GM12865 (cell line): Measurements from ENCODE around the gene PIWIL1.

Source experiments
- DNase-seq: peaks from one replicate; pipeline ENCODE4 v3.0.0; 2010; ENCODE audit warnings: low read depth
- H3K4me3 ChIP-seq: 2 replicates; pipeline ENCODE4 v1.5.1; 2011; ENCODE audit warnings: mild to moderate bottlenecking, low read depth, low read length, control low read depth
- TF ChIP-seq, protein P1 (sequence below): IDR thresholded peaks from 2 replicates; pipeline ENCODE4 v1.5.1; 2011; ENCODE audit warnings: low read length, control low read depth, low read depth, inconsistent platforms; ENCODE audit not compliant: insufficient read depth; ENCODE audit errors: missing control alignments

The PIWIL1 gene

DNA sequence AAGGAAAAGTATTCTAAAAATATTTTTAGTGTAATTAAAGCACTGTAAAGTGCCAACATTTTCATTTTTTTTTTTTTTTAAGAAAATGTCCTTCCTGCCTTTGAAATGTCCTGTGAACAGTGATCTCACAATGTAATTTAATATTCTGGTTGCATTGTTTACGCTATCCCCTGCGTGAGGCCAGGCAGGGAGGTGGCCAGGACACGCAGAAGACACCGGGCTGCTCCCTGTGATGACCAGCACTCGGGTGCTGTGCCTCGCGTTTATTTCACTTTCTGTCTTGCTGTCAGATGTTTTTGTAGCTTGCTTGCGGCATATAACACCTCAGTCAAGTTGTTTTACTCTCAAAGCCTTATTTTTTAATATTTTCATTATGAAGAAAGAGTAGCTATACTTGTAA, 18.5 kb downstream of the PIWIL1 start:
- no peak overlapping the region for H3K4me3 ChIP-seq
- TF ChIP-seq, protein P1, sequence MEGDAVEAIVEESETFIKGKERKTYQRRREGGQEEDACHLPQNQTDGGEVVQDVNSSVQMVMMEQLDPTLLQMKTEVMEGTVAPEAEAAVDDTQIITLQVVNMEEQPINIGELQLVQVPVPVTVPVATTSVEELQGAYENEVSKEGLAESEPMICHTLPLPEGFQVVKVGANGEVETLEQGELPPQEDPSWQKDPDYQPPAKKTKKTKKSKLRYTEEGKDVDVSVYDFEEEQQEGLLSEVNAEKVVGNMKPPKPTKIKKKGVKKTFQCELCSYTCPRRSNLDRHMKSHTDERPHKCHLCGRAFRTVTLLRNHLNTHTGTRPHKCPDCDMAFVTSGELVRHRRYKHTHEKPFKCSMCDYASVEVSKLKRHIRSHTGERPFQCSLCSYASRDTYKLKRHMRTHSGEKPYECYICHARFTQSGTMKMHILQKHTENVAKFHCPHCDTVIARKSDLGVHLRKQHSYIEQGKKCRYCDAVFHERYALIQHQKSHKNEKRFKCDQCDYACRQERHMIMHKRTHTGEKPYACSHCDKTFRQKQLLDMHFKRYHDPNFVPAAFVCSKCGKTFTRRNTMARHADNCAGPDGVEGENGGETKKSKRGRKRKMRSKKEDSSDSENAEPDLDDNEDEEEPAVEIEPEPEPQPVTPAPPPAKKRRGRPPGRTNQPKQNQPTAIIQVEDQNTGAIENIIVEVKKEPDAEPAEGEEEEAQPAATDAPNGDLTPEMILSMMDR: no peak
- DNase-seq: no peak

DNA sequence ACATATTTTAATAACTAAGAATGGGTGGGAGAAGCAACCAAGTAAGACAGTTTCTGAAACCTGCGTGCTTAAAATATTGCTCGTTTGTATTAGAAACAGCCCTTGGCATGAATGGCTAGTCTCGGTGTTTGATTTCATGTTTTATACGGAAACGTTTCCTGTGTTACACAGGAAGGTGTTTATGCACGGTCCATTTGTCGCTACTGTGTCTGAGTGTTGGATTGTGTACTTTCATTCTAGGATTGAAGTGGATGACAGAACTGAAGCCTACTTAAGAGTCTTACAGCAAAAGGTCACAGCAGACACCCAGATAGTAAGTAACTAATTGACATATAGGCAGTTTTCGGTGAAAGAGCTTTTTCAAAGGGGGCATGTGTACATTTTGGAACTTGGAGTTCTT, 19.6 kb downstream of the PIWIL1 start:
- H3K4me3 ChIP-seq: no peak overlapping the region
- DNase-seq: no peak
- TF ChIP-seq, protein P1: no peak

DNA sequence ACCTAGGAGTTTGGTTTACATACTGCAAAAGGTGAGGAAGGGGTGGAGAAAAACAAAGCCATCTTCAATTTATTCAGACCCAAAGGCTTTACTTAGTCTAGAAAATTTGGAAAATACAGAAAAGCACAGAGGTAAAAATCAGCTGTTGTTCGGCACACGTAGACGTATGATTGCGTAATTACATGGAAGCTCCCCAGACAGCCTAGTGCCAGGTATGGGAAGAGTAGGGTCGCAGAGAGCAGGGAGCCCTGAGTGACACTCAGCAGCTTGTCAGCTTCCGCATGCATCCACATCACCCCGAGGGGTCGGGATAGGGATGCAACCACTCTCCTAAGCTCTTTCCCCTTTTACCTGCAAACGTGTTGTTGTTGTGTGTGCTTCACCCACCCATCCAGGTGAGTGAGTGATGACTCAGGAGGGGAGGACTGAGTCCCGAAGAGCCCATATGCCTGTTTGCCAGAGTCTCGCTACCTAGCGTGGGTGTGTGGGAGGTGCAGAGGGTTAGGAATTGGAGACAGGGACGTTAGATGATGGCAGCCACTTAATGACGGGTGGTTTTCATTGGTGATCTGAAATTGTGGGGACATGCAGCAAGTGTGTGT, 20.1 kb downstream of the PIWIL1 start:
- no peak overlapping the region for H3K4me3 ChIP-seq
- no peak for DNase-seq
- TF ChIP-seq, protein P1: no peak

DNA sequence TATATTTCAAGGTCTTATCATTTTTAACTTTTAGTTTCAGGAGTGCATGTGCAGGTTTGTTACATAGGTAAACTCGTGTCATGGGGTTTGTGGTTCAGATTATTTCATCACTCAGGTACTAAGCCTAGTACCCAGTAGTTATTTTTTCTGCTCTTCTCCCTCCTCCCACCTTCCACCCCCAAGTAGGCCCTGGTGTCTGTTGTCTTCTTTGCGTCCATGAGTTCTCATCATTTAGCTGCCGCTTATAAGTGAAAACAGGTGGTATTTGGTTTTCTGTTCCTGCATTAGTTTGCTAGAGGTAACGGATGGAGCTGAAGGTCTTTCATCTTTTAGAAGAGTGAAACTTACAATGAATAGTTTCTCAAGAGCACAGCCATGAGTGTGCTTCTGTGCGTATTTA, 24.4 kb downstream of the PIWIL1 start:
- TF ChIP-seq, protein P1: no peak
- H3K4me3 ChIP-seq: no peak overlapping the region
- DNase-seq: no peak

DNA sequence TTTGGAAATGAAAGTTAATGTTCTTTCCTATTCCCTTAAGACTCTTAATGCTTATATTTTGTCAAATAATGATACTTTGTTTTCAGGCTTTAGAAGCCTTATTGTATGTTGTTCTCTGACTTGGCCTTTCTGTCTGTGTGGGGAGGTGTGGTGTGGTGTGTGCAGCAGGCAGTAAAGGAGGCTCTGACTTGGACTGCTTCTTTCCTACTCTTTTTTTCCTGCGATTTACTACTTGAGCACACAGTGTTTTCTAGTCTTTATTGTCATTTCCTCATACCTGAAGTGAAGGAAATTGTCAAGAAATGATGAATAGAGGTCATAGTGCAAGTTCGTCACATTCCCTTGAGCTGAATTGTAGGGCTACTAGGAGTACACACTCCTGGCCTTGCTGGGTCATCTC, 26.9 kb downstream of the PIWIL1 start:
- no peak overlapping the region for H3K4me3 ChIP-seq
- TF ChIP-seq, protein P1: no peak
- no peak for DNase-seq

DNA sequence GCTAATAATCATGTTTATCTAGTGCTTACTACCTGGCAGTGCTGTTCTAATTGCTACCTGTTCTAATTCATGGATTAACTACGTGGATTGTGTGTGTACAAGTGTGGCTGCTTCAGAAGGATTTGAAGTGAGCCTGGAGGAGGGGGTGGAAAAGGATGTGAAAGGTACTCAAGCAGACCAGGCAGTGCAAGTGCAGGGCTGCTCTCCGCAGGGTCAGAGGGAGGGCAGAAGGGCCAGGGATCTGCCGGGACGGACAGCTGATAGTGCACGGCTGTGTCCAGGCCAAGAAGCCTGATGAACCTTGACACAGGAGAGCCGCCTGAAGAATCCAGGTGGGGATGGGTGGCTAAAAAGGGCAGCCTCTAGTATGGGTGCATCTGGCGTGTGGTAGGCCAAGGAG, 28.5 kb downstream of the PIWIL1 start:
- TF ChIP-seq, protein P1: no peak
- no peak overlapping the region for H3K4me3 ChIP-seq
- no peak for DNase-seq

DNA sequence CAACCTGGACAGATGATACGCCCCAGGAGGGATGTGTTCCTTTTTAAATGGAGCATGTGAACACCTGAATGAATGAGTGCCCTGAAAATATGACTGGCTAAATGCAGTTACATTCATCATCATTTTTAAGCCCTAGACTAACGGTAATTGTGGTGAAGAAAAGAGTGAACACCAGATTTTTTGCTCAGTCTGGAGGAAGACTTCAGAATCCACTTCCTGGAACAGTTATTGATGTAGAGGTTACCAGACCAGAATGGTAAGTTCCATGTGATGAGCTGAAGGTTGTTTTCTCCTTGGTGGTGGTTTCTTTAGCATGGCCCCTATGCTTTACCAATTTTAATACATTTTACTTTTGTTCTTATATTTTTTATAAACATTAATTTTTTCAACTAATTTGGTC, 29.3 kb downstream of the PIWIL1 start:
- TF ChIP-seq, protein P1: no peak
- DNase-seq: no peak
- no peak overlapping the region for H3K4me3 ChIP-seq
